GM12878 (cell line): ENCODE results near the gene PLA2G4C. TPM values are rescaled to one million over a fixed set of nuclear protein-coding genes. Genes with fewer than 3 reads are reported as not detected.

ENCODE experiments used
- ATAC-seq: fragments of 200-7000 bp; cut with Tn5 transposase; 3 replicates; pipeline ENCODE4 v1.9.1; 2020; ENCODE audit warnings: mild to moderate bottlenecking, moderate library complexity
- BruUV-seq: library from RNA; stranded (reverse); fragments of 400-500 nt; replicated peaks from 2 replicates; lab custom pipeline; 2021; lab: Mats Ljungman, UMichigan
- CTCF ChIA-PET: fragments of 300-600 bp; sonication (Branson Sonifier 250); formaldehyde crosslinking; extraction: SDS; loops from one replicate; lab custom pipeline; 2021; ENCODE audit warnings: inconsistent platforms; lab: Yijun Ruan, JAX
- POLR2A ChIA-PET: fragments of 350-600 bp; formaldehyde crosslinking; extraction: SDS; loops from one replicate; lab custom pipeline; 2021; ENCODE audit warnings: inconsistent platforms; lab: Charles Lee
- RAD21 ChIA-PET: fragments of 300-600 bp; sonication (Branson Sonifier 250); formaldehyde crosslinking; loops from one replicate; lab custom pipeline; 2023; ENCODE audit warnings: antibody characterized with exemption; ENCODE audit not compliant: unreplicated experiment; lab: Charles Lee
- SMC1A ChIA-PET: fragments of 300-600 bp; sonication (Branson Sonifier 250); formaldehyde crosslinking; loops from one replicate; lab custom pipeline; 2023; ENCODE audit not compliant: unreplicated experiment, uncharacterized antibody; lab: Charles Lee
- DNase-seq: peaks from one replicate; pipeline ENCODE4 v3.0.0-alpha.2; 2011; ENCODE audit warnings: low read depth, low spot score
- FAIRE-seq: peaks from 3 replicates; lab custom pipeline; 2011; peaks lifted over from hg19 to GRCh38; lab: Jason Lieb, UNC
- H2AFZ ChIP-seq: 2 replicates; pipeline ENCODE4 v1.6.0; 2011; ENCODE audit warnings: low read depth, low read length, control low read depth; ENCODE audit not compliant: control insufficient read depth
- H3K27ac ChIP-seq: 2 replicates; pipeline ENCODE4 v1.5.1; 2011; ENCODE audit warnings: control low read depth; ENCODE audit not compliant: control insufficient read depth, insufficient read depth
- H3K27me3 ChIP-seq, 2 experiments: replicated peaks in 1 of 2; 2 replicates each; pipeline versions ENCODE4 v1.6.0 to v1.6.1; 2011; ENCODE audit warnings: low read length in 1 of 2; ENCODE audit not compliant: control insufficient read depth in 2 of 2, insufficient read depth in 2 of 2
- H3K36me3 ChIP-seq, 2 experiments: 2 replicates each; pipeline ENCODE4 v1.5.1; 2011; ENCODE audit warnings: low read length in 1 of 2; ENCODE audit not compliant: control insufficient read depth in 2 of 2, insufficient read depth in 2 of 2
- H3K4me1 ChIP-seq: 2 replicates; pipeline ENCODE4 v1.6.1; 2011; ENCODE audit warnings: mild to moderate bottlenecking, low read length, moderate library complexity, mixed read lengths; ENCODE audit not compliant: control insufficient read depth, insufficient read depth
- H3K4me2 ChIP-seq: 2 replicates; pipeline ENCODE4 v1.6.0; 2011; ENCODE audit warnings: control low read depth; ENCODE audit not compliant: control insufficient read depth, insufficient read depth
- H3K4me3 ChIP-seq: fragments of 200-600 bp; sonication (generic); 2 replicates; pipeline ENCODE4 v1.5.1; 2016
- H3K79me2 ChIP-seq: 2 replicates; pipeline ENCODE4 v1.6.0; 2011; ENCODE audit warnings: low read length; ENCODE audit not compliant: control insufficient read depth, insufficient read depth
- H3K9ac ChIP-seq: 2 replicates; pipeline ENCODE4 v1.8.0; 2011; ENCODE audit warnings: low read length, control low read depth, mixed read lengths; ENCODE audit not compliant: control insufficient read depth, insufficient read depth
- H3K9me3 ChIP-seq: replicated peaks from 3 replicates; pipeline ENCODE4 v1.5.1; 2011; ENCODE audit warnings: mild to moderate bottlenecking, low read length; ENCODE audit not compliant: control insufficient read depth, insufficient read depth
- H4K20me1 ChIP-seq: 2 replicates; pipeline ENCODE4 v1.6.0; 2011; ENCODE audit not compliant: control insufficient read depth, insufficient read depth
- CBX5 ChIP-seq: sonication (generic); IDR thresholded peaks from 2 replicates; pipeline ENCODE4 v1.6.1; 2016; ENCODE audit warnings: low read depth, moderate library complexity, mild to moderate bottlenecking, inconsistent platforms
- E2F8 ChIP-seq: fragments of 450-650 bp; IDR thresholded peaks from 2 replicates; pipeline ENCODE4 v1.6.1; 2018; ENCODE audit warnings: mild to moderate bottlenecking, low read depth, moderate library complexity; ENCODE audit not compliant: partially characterized antibody
- HCFC1 ChIP-seq: fragments of 150-350 bp; IDR thresholded peaks from 2 replicates; pipeline ENCODE4 v1.6.1; 2014; ENCODE audit warnings: low read length
- HDAC6 ChIP-seq: fragments of 200-600 bp; sonication (generic); IDR thresholded peaks from one replicate; pipeline ENCODE4 v1.8.0; 2017; ENCODE audit warnings: antibody characterized with exemption; ENCODE audit not compliant: unreplicated experiment
- IKZF1 ChIP-seq: fragments of 450-650 bp; conservative IDR thresholded peaks from 2 replicates; pipeline ENCODE4 v1.6.1; 2017; ENCODE audit warnings: antibody characterized with exemption, mild to moderate bottlenecking
- IKZF2 ChIP-seq, 2 experiments: fragments of 450-650 bp; IDR thresholded peaks; 2 replicates each; pipeline ENCODE4 v1.6.1; 2017; ENCODE audit warnings: mild to moderate bottlenecking in 2 of 2, moderate library complexity in 2 of 2
- IRF3 ChIP-seq: fragments of 450-650 bp; IDR thresholded peaks from 2 replicates; pipeline ENCODE4 v1.6.1; 2014; ENCODE audit warnings: mild to moderate bottlenecking
- MEF2A ChIP-seq: IDR thresholded peaks from 2 replicates; pipeline ENCODE4 v1.6.1; 2011; ENCODE audit warnings: low read depth, mild to moderate bottlenecking, low read length, moderate library complexity; ENCODE audit not compliant: insufficient read depth
- NR2C1 ChIP-seq: fragments of 450-650 bp; IDR thresholded peaks from 2 replicates; pipeline ENCODE4 v1.6.1; 2017; ENCODE audit warnings: antibody characterized with exemption, mild to moderate bottlenecking, moderate library complexity
- TBL1XR1 ChIP-seq: IDR thresholded peaks from 2 replicates; pipeline ENCODE4 v1.6.1; 2012; ENCODE audit warnings: low read depth, low read length, improper control_type of control experiment
- USF2 ChIP-seq: IDR thresholded peaks from 2 replicates; pipeline ENCODE4 v1.6.1; 2011; ENCODE audit warnings: low read depth, low read length, improper control_type of control experiment, borderline replicate concordance
- WGBS: methylation state at CpG from one replicate; pipeline ENCODE4 v1.1.6; 2016; ENCODE audit warnings: low lambda C conversion rate; ENCODE audit not compliant: insufficient replicate concordance, insufficient coverage; ENCODE audit errors: missing lambda C conversion rate; 5-methylcytosine and 5-hydroxymethylcytosine counted together
- in situ Hi-C: fragments of 300-500 bp; cut with MboI; formaldehyde crosslinking; loops from 9 replicates; pipeline ENCODE4 v1.14.3; 2018; ENCODE audit warnings: mixed read lengths
- intact Hi-C: fragments of 100-400 bp; cut with micrococcal nuclease; formaldehyde crosslinking; loops from one replicate; pipeline ENCODE4 v1.14.2; 2022; ENCODE audit not compliant: unreplicated experiment
- polyA plus RNA-seq, 11 experiments: library from polyadenylated mRNA; depleted of rRNA in 4 of 11; unstranded in 6 of 11; stranded (reverse) in 5 of 11; fragments of >200 nt; fragmentation: Nextera tagmentation in 4 of 11; fragmentation: Illumina TruSeq in 1 of 11; extraction: Ambion mirVana in 4 of 11; extraction: Trizol in 1 of 11; gene quantifications; 1 replicate in 1 of 11; 2 replicates in 10 of 11; pipeline versions ENCODE4 v1.2.1 to v1.2.3, GENCODE V29; 2011 to 2016; ENCODE audit warnings: inconsistent platforms in 2 of 11, missing spikeins in 2 of 11, low read depth in 1 of 11
- total RNA-seq, 4 experiments: library from RNA; depleted of rRNA in 3 of 4; stranded (reverse); fragments of >200 nt in 3 of 4; fragmentation: Illumina TruSeq in 1 of 4; extraction: Trizol in 1 of 4; gene quantifications; 2 replicates each; pipeline versions ENCODE4 v1.2.1 to v1.2.3, GENCODE V29; 2013 to 2021
- TF ChIP-seq, protein P1 (sequence below): fragments of 450-650 bp; IDR thresholded peaks from 2 replicates; pipeline ENCODE4 v1.6.1; 2017; ENCODE audit warnings: borderline replicate concordance
- TF ChIP-seq, protein P2 (sequence below): IDR thresholded peaks from 2 replicates; pipeline ENCODE4 v1.6.1; 2012; ENCODE audit warnings: low read depth, low read length, improper control_type of control experiment

Gene PLA2G4C
- total and polyA plus RNA-seq, 10 of the 15 experiments (the other 5 are each of a cell fraction or from before 2014, with no cell fraction given), result 0.53 to 3.6 (median 1.1) TPM

DNA sequence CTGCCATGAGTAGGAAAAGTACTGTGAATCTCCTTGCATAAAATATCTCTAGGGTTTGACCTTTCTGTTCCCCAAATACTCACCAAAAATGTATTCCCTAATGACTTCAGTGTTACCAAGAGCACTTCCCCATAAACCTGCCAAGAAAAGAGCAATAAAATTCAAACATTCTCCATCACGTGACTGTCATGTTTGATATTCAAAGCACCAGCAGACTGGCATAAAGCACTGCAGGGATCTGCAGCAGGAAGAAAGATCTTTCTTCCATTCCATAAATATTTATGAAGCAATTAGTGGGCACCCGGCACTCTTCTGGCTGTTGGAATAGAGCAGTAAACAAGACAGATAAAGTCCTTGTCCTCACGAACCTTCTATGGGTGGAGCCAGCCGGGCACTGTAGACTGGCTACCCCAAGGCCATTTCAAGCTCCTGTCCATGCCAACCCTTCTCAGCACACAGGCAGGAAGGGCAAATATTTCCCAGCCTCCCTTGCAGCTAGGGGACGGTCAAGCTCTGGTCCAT, 20.3 kb downstream of the PLA2G4C start:
- no peaks in the 10 kb centered on the region for H3K27me3 ChIP-seq
- RAD21 ChIA-PET, result no interaction called here
- H3K9me3 ChIP-seq, result peaks cover 5% of the 10 kb centered on the region; the same call in 2 of the 3 replicates
- intact Hi-C loops (no loop called here), in situ Hi-C loops (no loop called here)
- SMC1A ChIA-PET, result no interaction called here
- WGBS, result 58% methylated on average over 5 of the region's 5 CpGs
- CTCF ChIA-PET, result interaction anchor here (1.1 kb wide), 1 partner anchor 15 kb away, joined by 3 read pairs; no protein-coding TSS in a partner anchor
- TF ChIP-seq IRF3 (no peak), IKZF1 (no peak), TBL1XR1 (no peak), HCFC1 (no peak), CBX5 (no peak), NR2C1 (no peak), USF2 (no peak), HDAC6 (no peak), E2F8 (no peak), IKZF2 (IDR thresholded peaks at IDR 0.05) (no peak), MEF2A (no peak)
- TF ChIP-seq, protein P1, sequence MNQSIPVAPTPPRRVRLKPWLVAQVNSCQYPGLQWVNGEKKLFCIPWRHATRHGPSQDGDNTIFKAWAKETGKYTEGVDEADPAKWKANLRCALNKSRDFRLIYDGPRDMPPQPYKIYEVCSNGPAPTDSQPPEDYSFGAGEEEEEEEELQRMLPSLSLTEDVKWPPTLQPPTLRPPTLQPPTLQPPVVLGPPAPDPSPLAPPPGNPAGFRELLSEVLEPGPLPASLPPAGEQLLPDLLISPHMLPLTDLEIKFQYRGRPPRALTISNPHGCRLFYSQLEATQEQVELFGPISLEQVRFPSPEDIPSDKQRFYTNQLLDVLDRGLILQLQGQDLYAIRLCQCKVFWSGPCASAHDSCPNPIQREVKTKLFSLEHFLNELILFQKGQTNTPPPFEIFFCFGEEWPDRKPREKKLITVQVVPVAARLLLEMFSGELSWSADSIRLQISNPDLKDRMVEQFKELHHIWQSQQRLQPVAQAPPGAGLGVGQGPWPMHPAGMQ, result no peak
- TF ChIP-seq, protein P2, sequence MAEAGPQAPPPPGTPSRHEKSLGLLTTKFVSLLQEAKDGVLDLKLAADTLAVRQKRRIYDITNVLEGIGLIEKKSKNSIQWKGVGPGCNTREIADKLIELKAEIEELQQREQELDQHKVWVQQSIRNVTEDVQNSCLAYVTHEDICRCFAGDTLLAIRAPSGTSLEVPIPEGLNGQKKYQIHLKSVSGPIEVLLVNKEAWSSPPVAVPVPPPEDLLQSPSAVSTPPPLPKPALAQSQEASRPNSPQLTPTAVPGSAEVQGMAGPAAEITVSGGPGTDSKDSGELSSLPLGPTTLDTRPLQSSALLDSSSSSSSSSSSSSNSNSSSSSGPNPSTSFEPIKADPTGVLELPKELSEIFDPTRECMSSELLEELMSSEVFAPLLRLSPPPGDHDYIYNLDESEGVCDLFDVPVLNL, result no peak
- H3K79me2 ChIP-seq, result no peaks in the 10 kb centered on the region
- no peaks in the 10 kb centered on the region for H3K36me3 ChIP-seq
- no peak overlapping the region for H3K9ac ChIP-seq
- no peak for DNase-seq
- no peak overlapping the region for H2AFZ ChIP-seq
- POLR2A ChIA-PET, result no interaction called here
- no peak for ATAC-seq
- no peaks in the 10 kb centered on the region; the same call in 1 of the 2 replicates for H3K4me1 ChIP-seq
- no peak for FAIRE-seq
- H4K20me1 ChIP-seq, result no peaks in the 10 kb centered on the region
- H3K4me3 ChIP-seq, result no peak overlapping the region
- BruUV-seq, result no TSS peak
- H3K27ac ChIP-seq, result no peak overlapping the region
- H3K4me2 ChIP-seq, result no peak overlapping the region
